ENCODE data around the gene CNRIP1.

CNRIP1 gene

GRCh38 chr2:68250196-68250595, 69.6 kb downstream of the CNRIP1 start:
- DNase-seq = no peak

- no peak for DNase-seq
Measured at GRCh38 chr2:68248806-68249205, 70.9 kb downstream of the CNRIP1 start.

- DNase-seq = no peak
Measured at GRCh38 chr2:68248361-68248760, 71.4 kb downstream of the CNRIP1 start.

- no peak for DNase-seq
Measured at GRCh38 chr2:68246396-68246795, 73.4 kb downstream of the CNRIP1 start.

- DNase-seq = no peak
Measured at GRCh38 chr2:68245672-68246071, 74.1 kb downstream of the CNRIP1 start.

GRCh38 chr2:68245066-68245465, 74.7 kb downstream of the CNRIP1 start:
- DNase-seq = no peak

GRCh38 chr2:68244456-68244855, 75.3 kb downstream of the CNRIP1 start:
- no peak for DNase-seq
